Ishikawa (cell line): ENCODE results near the gene CDH20.

Source experiments
- CEBPB ChIP-seq: IDR thresholded peaks from 2 replicates; pipeline ENCODE4 v1.6.1; 2012
- EGR1 ChIP-seq: IDR thresholded peaks from 2 replicates; pipeline ENCODE4 v1.6.1; 2012
- RAD21 ChIP-seq: IDR thresholded peaks from 2 replicates; pipeline ENCODE4 v1.6.1; 2012; ENCODE audit warnings: low read depth
- TAF1 ChIP-seq: IDR thresholded peaks from 2 replicates; pipeline ENCODE4 v1.6.1; 2012; ENCODE audit warnings: low read depth, mild to moderate bottlenecking
- TEAD4 ChIP-seq: IDR thresholded peaks from 2 replicates; pipeline ENCODE4 v1.6.1; 2012
- YY1 ChIP-seq: IDR thresholded peaks from 2 replicates; pipeline ENCODE4 v1.6.1; 2012; ENCODE audit warnings: low read depth
- ZBTB7A ChIP-seq: IDR thresholded peaks from 2 replicates; pipeline ENCODE4 v1.6.1; 2012; ENCODE audit warnings: low read depth
- TF ChIP-seq, protein P1 (sequence below): IDR thresholded peaks from 2 replicates; pipeline ENCODE4 v1.6.1; 2012
- TF ChIP-seq, protein P2 (sequence below): IDR thresholded peaks from 2 replicates; pipeline ENCODE4 v1.6.1; 2012
- TF ChIP-seq, protein P3 (sequence below): IDR thresholded peaks from 2 replicates; pipeline ENCODE4 v1.6.1; 2012; ENCODE audit warnings: low read depth, mild to moderate bottlenecking

DNA sequence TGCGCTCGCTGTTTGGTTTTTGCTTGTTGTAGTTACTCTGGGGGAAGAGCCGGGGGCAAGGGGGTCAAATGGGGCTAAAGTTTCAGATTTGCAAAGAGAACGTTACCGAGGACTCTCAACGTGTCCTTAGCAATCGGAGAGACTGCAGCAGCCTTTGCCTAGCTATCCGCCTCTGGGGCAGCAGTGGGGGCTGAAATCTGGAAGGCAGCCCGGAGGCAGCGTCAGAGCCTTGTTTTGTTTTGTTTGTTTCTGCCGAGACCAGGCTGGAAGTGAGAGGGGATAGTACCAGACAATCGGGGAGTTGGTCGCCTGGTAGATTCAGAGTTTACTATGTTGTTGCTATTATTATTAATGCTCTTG lies 1.2 kb downstream of the CDH20 start:
- TF ChIP-seq, protein P1, sequence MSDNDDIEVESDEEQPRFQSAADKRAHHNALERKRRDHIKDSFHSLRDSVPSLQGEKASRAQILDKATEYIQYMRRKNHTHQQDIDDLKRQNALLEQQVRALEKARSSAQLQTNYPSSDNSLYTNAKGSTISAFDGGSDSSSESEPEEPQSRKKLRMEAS, result no peak
- TF ChIP-seq, protein P2, sequence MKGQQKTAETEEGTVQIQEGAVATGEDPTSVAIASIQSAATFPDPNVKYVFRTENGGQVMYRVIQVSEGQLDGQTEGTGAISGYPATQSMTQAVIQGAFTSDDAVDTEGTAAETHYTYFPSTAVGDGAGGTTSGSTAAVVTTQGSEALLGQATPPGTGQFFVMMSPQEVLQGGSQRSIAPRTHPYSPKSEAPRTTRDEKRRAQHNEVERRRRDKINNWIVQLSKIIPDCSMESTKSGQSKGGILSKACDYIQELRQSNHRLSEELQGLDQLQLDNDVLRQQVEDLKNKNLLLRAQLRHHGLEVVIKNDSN, result no peak
- no peak for TF ChIP-seq EGR1
- TF ChIP-seq YY1, result no peak
- TF ChIP-seq RAD21, result no peak
- no peak for TF ChIP-seq ZBTB7A
- TF ChIP-seq, protein P3, sequence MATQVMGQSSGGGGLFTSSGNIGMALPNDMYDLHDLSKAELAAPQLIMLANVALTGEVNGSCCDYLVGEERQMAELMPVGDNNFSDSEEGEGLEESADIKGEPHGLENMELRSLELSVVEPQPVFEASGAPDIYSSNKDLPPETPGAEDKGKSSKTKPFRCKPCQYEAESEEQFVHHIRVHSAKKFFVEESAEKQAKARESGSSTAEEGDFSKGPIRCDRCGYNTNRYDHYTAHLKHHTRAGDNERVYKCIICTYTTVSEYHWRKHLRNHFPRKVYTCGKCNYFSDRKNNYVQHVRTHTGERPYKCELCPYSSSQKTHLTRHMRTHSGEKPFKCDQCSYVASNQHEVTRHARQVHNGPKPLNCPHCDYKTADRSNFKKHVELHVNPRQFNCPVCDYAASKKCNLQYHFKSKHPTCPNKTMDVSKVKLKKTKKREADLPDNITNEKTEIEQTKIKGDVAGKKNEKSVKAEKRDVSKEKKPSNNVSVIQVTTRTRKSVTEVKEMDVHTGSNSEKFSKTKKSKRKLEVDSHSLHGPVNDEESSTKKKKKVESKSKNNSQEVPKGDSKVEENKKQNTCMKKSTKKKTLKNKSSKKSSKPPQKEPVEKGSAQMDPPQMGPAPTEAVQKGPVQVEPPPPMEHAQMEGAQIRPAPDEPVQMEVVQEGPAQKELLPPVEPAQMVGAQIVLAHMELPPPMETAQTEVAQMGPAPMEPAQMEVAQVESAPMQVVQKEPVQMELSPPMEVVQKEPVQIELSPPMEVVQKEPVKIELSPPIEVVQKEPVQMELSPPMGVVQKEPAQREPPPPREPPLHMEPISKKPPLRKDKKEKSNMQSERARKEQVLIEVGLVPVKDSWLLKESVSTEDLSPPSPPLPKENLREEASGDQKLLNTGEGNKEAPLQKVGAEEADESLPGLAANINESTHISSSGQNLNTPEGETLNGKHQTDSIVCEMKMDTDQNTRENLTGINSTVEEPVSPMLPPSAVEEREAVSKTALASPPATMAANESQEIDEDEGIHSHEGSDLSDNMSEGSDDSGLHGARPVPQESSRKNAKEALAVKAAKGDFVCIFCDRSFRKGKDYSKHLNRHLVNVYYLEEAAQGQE, result no peak
- TF ChIP-seq TAF1, result no peak
- TF ChIP-seq TEAD4, result no peak
- no peak for TF ChIP-seq CEBPB
